Body of pancreas (tissue), 4 donors: ENCODE measurements around the gene KAZALD1. TPM values are rescaled to one million over a fixed set of nuclear protein-coding genes. Genes with fewer than 3 reads are reported as not detected.
A peak's percentile ranks its signal among the peaks of the same experiment; 100 is the strongest.
"Not testable (repeated sequence)": the region's sequence is repeated elsewhere in the genome, so short reads cannot be mapped to it uniquely, and the experiment has no call there.

ENCODE experiments used
- ATAC-seq: fragments of 150-250 bp; one replicate; pipeline ENCODE4 v1.9.1; 2016
- DNase-seq, 4 donors: peaks; one replicate each; pipeline ENCODE4 v3.0.0-alpha.2; 2019
- H3K27ac ChIP-seq, 4 donors: fragments of 200-600 bp; sonication (generic); 1 replicate in 3 of 4; 2 replicates in 1 of 4; pipeline versions ENCODE4 v1.5.1 to v1.6.1; 2016 to 2019; ENCODE audit warnings: mild to moderate bottlenecking in 1 of 4, mixed read lengths in 1 of 4, moderate library complexity in 1 of 4
- H3K27me3 ChIP-seq, 2 donors: fragments of 200-600 bp; sonication (generic); one replicate each; pipeline ENCODE4 v1.6.0; 2016; ENCODE audit warnings: mild to moderate bottlenecking in 1 of 2
- H3K36me3 ChIP-seq, 2 donors: fragments of 200-600 bp; sonication (generic); replicated peaks in 1 of 2; 2 replicates each; pipeline ENCODE4 v1.5.1; 2016; ENCODE audit warnings: low read depth in 2 of 2; ENCODE audit not compliant: insufficient read depth in 1 of 2
- H3K4me1 ChIP-seq: fragments of 200-600 bp; sonication (generic); one replicate; pipeline ENCODE4 v1.6.0; 2016
- H3K4me3 ChIP-seq, 2 donors: fragments of 200-600 bp; sonication (generic); 1 replicate in 1 of 2; 2 replicates in 1 of 2; pipeline ENCODE4 v1.5.1; 2016 to 2019
- H3K9me3 ChIP-seq, 3 donors: fragments of 200-600 bp; sonication (generic); 1 replicate in 2 of 3; 2 replicates in 1 of 3; pipeline ENCODE4 v1.5.1; 2016
- CTCF ChIP-seq, 7 experiments: fragments of 450-650 bp in 4 of 7; fragments of 200-600 bp in 3 of 7; sonication (generic) in 3 of 7; IDR thresholded peaks; one replicate each; pipeline ENCODE4 v1.5.1; 2016 to 2019; ENCODE audit warnings: antibody characterized with exemption in 7 of 7
- POLR2A ChIP-seq, 3 donors: fragments of 450-650 bp; IDR thresholded peaks; one replicate each; pipeline ENCODE4 v1.6.1; 2016; ENCODE audit warnings: antibody characterized with exemption in 3 of 3, mild to moderate bottlenecking in 2 of 3
- WGBS, 2 donors: methylation state at CpG; one replicate each; pipeline ENCODE4 v1.1.5; 2017; 5-methylcytosine and 5-hydroxymethylcytosine counted together
- intact Hi-C: fragments of 100-400 bp; cut with DNase I; formaldehyde crosslinking; loops from one replicate; pipeline ENCODE4 v1.15.1; 2023
- total RNA-seq, 2 donors: library from RNA; depleted of rRNA; stranded (reverse); fragments of >200 nt; gene quantifications; one replicate each; pipeline ENCODE4 v1.1.0, GENCODE V29; 2016

KAZALD1 gene
- total RNA-seq, 2 donors from 2014 or later, result 1.6 to 1.8 TPM

GRCh38 chr10:101032637-101033224 is 29.1 kb upstream of the KAZALD1 start:
- 19 to 25% methylated on average over 5 to 6 of the region's 6 CpGs for WGBS, 2 donors
- intact Hi-C loops, result no loop called here

GRCh38 chr10:101033276-101033675 is 28.5 kb upstream of the KAZALD1 start:
- intact Hi-C loops, result no loop called here
- H3K9me3 ChIP-seq, result no peaks in the 10 kb centered on the region
- H3K4me1 ChIP-seq, result peaks cover 35% of the 10 kb centered on the region
- H3K27me3 ChIP-seq, result no peaks in the 10 kb centered on the region
- ATAC-seq (no peak), DNase-seq (no peak)
- peaks cover 0 to 8% of the 10 kb centered on the region in 2 donors for H3K36me3 ChIP-seq
- peak overlapping the region; percentile 74 to 97 (median 87) for H3K27ac ChIP-seq
- no peak overlapping the region for H3K4me3 ChIP-seq
- TF ChIP-seq CTCF (IDR thresholded peaks at IDR 0.05) (no peak), POLR2A (IDR thresholded peaks at IDR 0.05) (no peak)
- WGBS, 2 donors, result 47 to 59% methylated on average over 3 of the region's 3 CpGs

More at GRCh38 chr10:101032637-101033224, 29.1 kb upstream of the KAZALD1 start:
- H3K27me3 ChIP-seq, result no peaks in the 10 kb centered on the region
- H3K4me3 ChIP-seq, result peak overlapping the region in 1 of 2 donors; percentile 52
- DNase-seq (peak; percentile 45 to 75 (median 60)), ATAC-seq (peak; percentile 33)
- H3K4me1 ChIP-seq, result peaks cover 35% of the 10 kb centered on the region
- H3K36me3 ChIP-seq, result peaks cover 0 to 8% of the 10 kb centered on the region in 2 donors
- no peak for TF ChIP-seq CTCF (IDR thresholded peaks at IDR 0.05)
- peak; percentile 38 to 71 (median 69) for TF ChIP-seq POLR2A (IDR thresholded peaks at IDR 0.05)
- no peaks in the 10 kb centered on the region for H3K9me3 ChIP-seq
- H3K27ac ChIP-seq, result peak overlapping the region; percentile 74 to 97 (median 87)

- H3K27ac ChIP-seq, H3K36me3 ChIP-seq, H3K4me3 ChIP-seq, intact Hi-C loops, ATAC-seq, DNase-seq, H3K9me3 ChIP-seq, H3K27me3 ChIP-seq: not testable (repeated sequence)
- peaks cover 35% of the 10 kb centered on the region for H3K4me1 ChIP-seq
- WGBS, 2 donors, result 81 to 90% methylated on average over 4 of the region's 4 CpGs
Observed at GRCh38 chr10:101034404-101034803, 27.4 kb upstream of the KAZALD1 start.

- DNase-seq (no peak), ATAC-seq (no peak)
- peaks cover 32% of the 10 kb centered on the region for H3K4me1 ChIP-seq
Observed at GRCh38 chr10:101035314-101035713, 26.5 kb upstream of the KAZALD1 start.

More at GRCh38 chr10:101035314-101035713, 26.5 kb upstream of the KAZALD1 start:
- no peaks in the 10 kb centered on the region for H3K9me3 ChIP-seq
- intact Hi-C loops, result no loop called here
- no peak overlapping the region for H3K4me3 ChIP-seq
- H3K36me3 ChIP-seq, result peaks cover 0 to 8% of the 10 kb centered on the region in 2 donors
- H3K27me3 ChIP-seq, result no peaks in the 10 kb centered on the region
- TF ChIP-seq POLR2A (IDR thresholded peaks at IDR 0.05) (no peak), CTCF (IDR thresholded peaks at IDR 0.05) (no peak)
- WGBS, 2 donors, result 60 to 94% methylated on average over 1 to 7 of the region's 7 CpGs
- H3K27ac ChIP-seq, result no peak overlapping the region
